SK-N-SH (cell line): Measurements from ENCODE around the gene ABLIM2. TPM values are rescaled to one million over a fixed set of nuclear protein-coding genes. Genes with fewer than 3 reads are reported as not detected.

ENCODE experiments used
- CTCF ChIA-PET: fragments of 300-600, 350-600 bp; formaldehyde crosslinking; extraction: SDS; loops from one replicate; lab custom pipeline; 2021; lab: Yijun Ruan, JAX
- POLR2A ChIA-PET: fragments of 350-600 bp; sonication (Branson Sonifier 250); formaldehyde crosslinking; extraction: SDS; loops from one replicate; lab custom pipeline; 2020; ENCODE audit warnings: antibody characterized with exemption, inconsistent platforms; lab: Yijun Ruan, JAX
- DNase-seq: peaks from one replicate; pipeline ENCODE4 v3.0.0; 2012
- H2AFZ ChIP-seq: fragments of 200-600 bp; sonication (generic); 2 replicates; pipeline ENCODE4 v1.8.1; 2016; ENCODE audit warnings: antibody characterized with exemption, mild to moderate bottlenecking, low read depth
- H3F3A ChIP-seq: fragments of 200-600 bp; sonication (generic); replicated peaks from 2 replicates; pipeline ENCODE3; 2016; ENCODE audit warnings: antibody characterized with exemption, mild to moderate bottlenecking; ENCODE audit not compliant: insufficient read depth
- H3K27ac ChIP-seq, 2 experiments: fragments of 200-500 bp in 1 of 2; fragments of 200-600 bp in 1 of 2; sonication (Bioruptor generic) in 1 of 2; sonication (generic), shearing (Covaris generic) in 1 of 2; 2 replicates each; pipeline versions ENCODE4 v1.5.1 to v1.6.1; 2014 to 2016; ENCODE audit warnings: low read depth in 2 of 2, inconsistent platforms in 1 of 2, low read length in 1 of 2, mild to moderate bottlenecking in 1 of 2, mixed read lengths in 1 of 2
- H3K27me3 ChIP-seq: fragments of 200-600 bp; sonication (generic), shearing (Covaris generic); 2 replicates; pipeline ENCODE4 v1.6.1; 2016; ENCODE audit warnings: mixed run types; ENCODE audit not compliant: insufficient read depth
- H3K36me3 ChIP-seq, 2 experiments: fragments of 200-500 bp in 1 of 2; fragments of 200-600 bp in 1 of 2; sonication (Bioruptor generic) in 1 of 2; sonication (generic) in 1 of 2; replicated peaks in 1 of 2; 2 replicates each; pipeline versions ENCODE3 to v1.5.1; 2014 to 2016; ENCODE audit warnings: low read length in 1 of 2, mild to moderate bottlenecking in 1 of 2; ENCODE audit not compliant: insufficient read depth in 2 of 2, control insufficient read depth in 1 of 2
- H3K4me1 ChIP-seq, 2 experiments: fragments of 200-500 bp in 1 of 2; fragments of 200-600 bp in 1 of 2; sonication (Bioruptor generic) in 1 of 2; sonication (generic), shearing (Covaris generic) in 1 of 2; 2 replicates each; pipeline versions ENCODE4 v1.5.1 to v1.6.1; 2014 to 2016; ENCODE audit warnings: low read depth in 1 of 2, low read length in 1 of 2, mixed run types in 1 of 2; ENCODE audit not compliant: insufficient read depth in 2 of 2, control insufficient read depth in 1 of 2
- H3K4me2 ChIP-seq: fragments of 200-600 bp; sonication (generic), shearing (Covaris generic); 2 replicates; pipeline ENCODE4 v1.6.1; 2017; ENCODE audit warnings: mixed run types
- H3K4me3 ChIP-seq, 2 experiments: fragments of 200-500 bp in 1 of 2; fragments of 200-600 bp in 1 of 2; sonication (Bioruptor generic) in 1 of 2; sonication (generic), shearing (Covaris generic) in 1 of 2; 2 replicates each; pipeline versions ENCODE4 v1.5.1 to v1.8.1; 2014 to 2016; ENCODE audit warnings: low read depth in 2 of 2, inconsistent platforms in 1 of 2, low read length in 1 of 2, mild to moderate bottlenecking in 1 of 2, mixed read lengths in 1 of 2, moderate library complexity in 1 of 2
- H3K79me2 ChIP-seq: fragments of 200-600 bp; sonication (generic); 2 replicates; pipeline ENCODE4 v1.8.1; 2017; ENCODE audit warnings: mild to moderate bottlenecking; ENCODE audit not compliant: insufficient read depth
- H3K9ac ChIP-seq: fragments of 200-600 bp; sonication (generic); 2 replicates; pipeline ENCODE4 v1.6.1; 2017; ENCODE audit warnings: mixed run types
- H3K9me2 ChIP-seq: fragments of 200-600 bp; sonication (generic); 2 replicates; pipeline ENCODE4 v1.6.1; 2017; ENCODE audit warnings: mixed run types
- H3K9me3 ChIP-seq: fragments of 200-600 bp; sonication (generic); 2 replicates; pipeline ENCODE4 v1.6.1; 2017; ENCODE audit warnings: mixed run types, mild to moderate bottlenecking, moderate library complexity
- H4K20me1 ChIP-seq: fragments of 200-600 bp; sonication (generic); 2 replicates; pipeline ENCODE4 v1.6.1; 2017; ENCODE audit warnings: mild to moderate bottlenecking, mixed run types; ENCODE audit not compliant: insufficient read depth
- EP300 ChIP-seq, 2 experiments: IDR thresholded peaks; 2 replicates each; pipeline versions ENCODE4 v1.4.0 to v1.6.1; 2012; ENCODE audit warnings: borderline replicate concordance in 1 of 2, low read depth in 1 of 2, low read length in 1 of 2
- EZH2phosphoT487 ChIP-seq: fragments of 200-600 bp; sonication (generic); IDR thresholded peaks from 2 replicates; pipeline ENCODE4 v1.6.1; 2017; ENCODE audit warnings: low read depth, mixed run types, mild to moderate bottlenecking, antibody characterized with exemption, moderate library complexity, borderline replicate concordance
- FOXJ3 ChIP-seq: sonication (generic); formaldehyde crosslinking; IDR thresholded peaks from 2 replicates; pipeline ENCODE4 v1.5.1; 2020; ENCODE audit warnings: mild to moderate bottlenecking, missing genetic modification reagents
- FOXM1 ChIP-seq: IDR thresholded peaks from 2 replicates; pipeline ENCODE4 v1.4.0; 2012; ENCODE audit warnings: low read depth, mild to moderate bottlenecking
- MEF2A ChIP-seq: IDR thresholded peaks from 2 replicates; pipeline ENCODE4 v1.4.0; 2012; ENCODE audit warnings: low read depth, borderline replicate concordance
- MXI1 ChIP-seq: IDR thresholded peaks from 2 replicates; pipeline ENCODE4 v1.6.1; 2012; ENCODE audit warnings: mild to moderate bottlenecking, low read depth, low read length, improper control_type of control experiment
- NFIC ChIP-seq: IDR thresholded peaks from 2 replicates; pipeline ENCODE4 v1.4.0; 2012; ENCODE audit warnings: borderline replicate concordance
- NRF1 ChIP-seq: IDR thresholded peaks from 2 replicates; pipeline ENCODE4 v1.6.1; 2012; ENCODE audit warnings: low read depth, mild to moderate bottlenecking, low read length
- PBX3 ChIP-seq: IDR thresholded peaks from 2 replicates; pipeline ENCODE4; 2012
- RCOR1 ChIP-seq: fragments of 150-350 bp; IDR thresholded peaks from 2 replicates; pipeline ENCODE4 v1.6.1; 2017; ENCODE audit warnings: antibody characterized with exemption, low read length
- RFX5 ChIP-seq: IDR thresholded peaks from 2 replicates; pipeline ENCODE4 v1.6.1; 2012; ENCODE audit warnings: mild to moderate bottlenecking, improper control_type of control experiment, low read length
- RXRA ChIP-seq: IDR thresholded peaks from 2 replicates; pipeline ENCODE4 v1.4.0; 2012; ENCODE audit warnings: low read depth, mild to moderate bottlenecking, borderline replicate concordance
- SIN3A ChIP-seq: IDR thresholded peaks from 2 replicates; pipeline ENCODE4 v1.6.1; 2012; ENCODE audit warnings: low read depth, mild to moderate bottlenecking, low read length, moderate library complexity, borderline replicate concordance
- SMC3 ChIP-seq: IDR thresholded peaks from 2 replicates; pipeline ENCODE4 v1.6.1; 2012; ENCODE audit warnings: low read depth, low read length, improper control_type of control experiment
- TAF1 ChIP-seq: IDR thresholded peaks from 2 replicates; pipeline ENCODE4 v1.6.1; 2012; ENCODE audit warnings: low read depth, mild to moderate bottlenecking, low read length, moderate library complexity, borderline replicate concordance
- TEAD4 ChIP-seq: IDR thresholded peaks from 2 replicates; pipeline ENCODE4 v1.4.0; 2012; ENCODE audit warnings: mild to moderate bottlenecking, borderline replicate concordance; ENCODE audit not compliant: insufficient read depth
- USF2 ChIP-seq: fragments of 150-350 bp; IDR thresholded peaks from 2 replicates; pipeline ENCODE4 v1.6.1; 2017; ENCODE audit warnings: antibody characterized with exemption, low read length, low read depth, borderline replicate concordance
- YY1 ChIP-seq: IDR thresholded peaks from 2 replicates; pipeline ENCODE4 v1.4.0; 2012; ENCODE audit warnings: low read depth, mild to moderate bottlenecking
- WGBS: methylation state at CpG from one replicate; pipeline ENCODE4 v1.1.6; 2017; ENCODE audit warnings: low lambda C conversion rate; 5-methylcytosine and 5-hydroxymethylcytosine counted together
- polyA plus RNA-seq, 3 experiments: library from polyadenylated mRNA; depleted of rRNA; stranded (reverse); fragments of >200 nt; gene quantifications; 2 replicates each; pipeline ENCODE4 v1.2.3, GENCODE V29; 2012
- TF ChIP-seq, protein P1 (sequence below): fragments of 150-350 bp; IDR thresholded peaks from 2 replicates; pipeline ENCODE4 v1.6.1; 2016; ENCODE audit warnings: mild to moderate bottlenecking, low read depth, low read length
- TF ChIP-seq, protein P2 (sequence below): fragments of 200-600 bp; sonication (generic); IDR thresholded peaks from 2 replicates; pipeline ENCODE4 v1.6.1; 2017; ENCODE audit warnings: antibody characterized with exemption, mild to moderate bottlenecking, moderate library complexity

The ABLIM2 gene
- polyA plus RNA-seq, 1 of the 3 experiments (the other 2 are of a cell fraction) = 0.53 TPM

GRCh38 chr4:8179771-8180170 lies 21.2 kb upstream of the ABLIM2 start:
- Histone ChIP-seq H3K4me2 (no peak overlapping the region), H3K27me3 (no peaks in the 10 kb centered on the region), H3K9me2 (no peaks in the 10 kb centered on the region), H4K20me1 (no peaks in the 10 kb centered on the region), H2AFZ (no peak overlapping the region), H3F3A (no peaks in the 10 kb centered on the region), H3K4me3 (no peak overlapping the region), H3K9me3 (no peaks in the 10 kb centered on the region), H3K4me1 (peaks cover 0 to 18% of the 10 kb centered on the region in 2 experiments; a peak in 1 of 4 replicates), H3K9ac (no peak overlapping the region), H3K79me2 (no peaks in the 10 kb centered on the region), H3K27ac (no peak overlapping the region), H3K36me3 (no peaks in the 10 kb centered on the region)
- WGBS = no CpG with 5 or more reads among the region's 9 CpGs
- no peak for TF ChIP-seq RFX5
- TF ChIP-seq RCOR1 = no peak
- no peak for TF ChIP-seq TEAD4
- no peak for TF ChIP-seq NFIC
- TF ChIP-seq, protein P1, sequence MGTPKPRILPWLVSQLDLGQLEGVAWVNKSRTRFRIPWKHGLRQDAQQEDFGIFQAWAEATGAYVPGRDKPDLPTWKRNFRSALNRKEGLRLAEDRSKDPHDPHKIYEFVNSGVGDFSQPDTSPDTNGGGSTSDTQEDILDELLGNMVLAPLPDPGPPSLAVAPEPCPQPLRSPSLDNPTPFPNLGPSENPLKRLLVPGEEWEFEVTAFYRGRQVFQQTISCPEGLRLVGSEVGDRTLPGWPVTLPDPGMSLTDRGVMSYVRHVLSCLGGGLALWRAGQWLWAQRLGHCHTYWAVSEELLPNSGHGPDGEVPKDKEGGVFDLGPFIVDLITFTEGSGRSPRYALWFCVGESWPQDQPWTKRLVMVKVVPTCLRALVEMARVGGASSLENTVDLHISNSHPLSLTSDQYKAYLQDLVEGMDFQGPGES = no peak
- no peak for TF ChIP-seq PBX3
- TF ChIP-seq USF2 = no peak
- no peak for TF ChIP-seq NRF1
- no peak for TF ChIP-seq FOXJ3
- TF ChIP-seq EP300 (IDR thresholded peaks at IDR 0.05; ENCODE audit: borderline replicate concordance in 1 of 2, low read depth in 1 of 2, low read length in 1 of 2) = no peak
- TF ChIP-seq MXI1 = no peak
- no peak for TF ChIP-seq SMC3
- TF ChIP-seq MEF2A = no peak
- TF ChIP-seq FOXM1 = no peak
- TF ChIP-seq, protein P2, sequence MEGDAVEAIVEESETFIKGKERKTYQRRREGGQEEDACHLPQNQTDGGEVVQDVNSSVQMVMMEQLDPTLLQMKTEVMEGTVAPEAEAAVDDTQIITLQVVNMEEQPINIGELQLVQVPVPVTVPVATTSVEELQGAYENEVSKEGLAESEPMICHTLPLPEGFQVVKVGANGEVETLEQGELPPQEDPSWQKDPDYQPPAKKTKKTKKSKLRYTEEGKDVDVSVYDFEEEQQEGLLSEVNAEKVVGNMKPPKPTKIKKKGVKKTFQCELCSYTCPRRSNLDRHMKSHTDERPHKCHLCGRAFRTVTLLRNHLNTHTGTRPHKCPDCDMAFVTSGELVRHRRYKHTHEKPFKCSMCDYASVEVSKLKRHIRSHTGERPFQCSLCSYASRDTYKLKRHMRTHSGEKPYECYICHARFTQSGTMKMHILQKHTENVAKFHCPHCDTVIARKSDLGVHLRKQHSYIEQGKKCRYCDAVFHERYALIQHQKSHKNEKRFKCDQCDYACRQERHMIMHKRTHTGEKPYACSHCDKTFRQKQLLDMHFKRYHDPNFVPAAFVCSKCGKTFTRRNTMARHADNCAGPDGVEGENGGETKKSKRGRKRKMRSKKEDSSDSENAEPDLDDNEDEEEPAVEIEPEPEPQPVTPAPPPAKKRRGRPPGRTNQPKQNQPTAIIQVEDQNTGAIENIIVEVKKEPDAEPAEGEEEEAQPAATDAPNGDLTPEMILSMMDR = no peak
- TF ChIP-seq YY1 = no peak
- no peak for TF ChIP-seq SIN3A
- no peak for TF ChIP-seq EZH2phosphoT487
- TF ChIP-seq TAF1 = no peak
- TF ChIP-seq RXRA = no peak
- ChIA-PET CTCF (interaction anchor here (0.9 to 1.6 kb wide), 4 partner anchors 10 to 377 kb away, joined by 3 to 5 read pairs (median 4); no protein-coding TSS in a partner anchor), POLR2A (interaction anchor here (0.8 kb wide), 1 partner anchor 61 kb away, joined by 3 read pairs; no protein-coding TSS in a partner anchor)
- DNase-seq = no peak
